Pulmonary artery endothelial cell (primary cell): ENCODE results near the gene RBM34. TPM values are rescaled to one million over a fixed set of nuclear protein-coding genes. Genes with fewer than 3 reads are reported as not detected.

ENCODE experiments used
- DNase-seq: peaks from one replicate; pipeline ENCODE4 v3.0.0-alpha.2; 2011; ENCODE audit warnings: low read depth, low spot score
- total RNA-seq: library from RNA; depleted of rRNA; stranded (reverse); fragments of >200 nt; gene quantifications from 2 replicates; pipeline ENCODE4 v1.2.3, GENCODE V29; 2014

The RBM34 gene
- total RNA-seq, 1 donor from 2014 or later: 52.2 TPM

GRCh38 chr1:235156265-235156664, 4.8 kb downstream of the RBM34 start:
- no peak for DNase-seq

GRCh38 chr1:235152235-235152634, 8.8 kb downstream of the RBM34 start:
- no peak for DNase-seq

- DNase-seq: no peak
These were observed 10.0 kb downstream of the RBM34 start for GRCh38 chr1:235151033-235151432.

GRCh38 chr1:235149824-235150223, 11.2 kb downstream of the RBM34 start:
- DNase-seq: no peak

- DNase-seq: no peak
These were observed 13.8 kb downstream of the RBM34 start for GRCh38 chr1:235147269-235147668.

DNA sequence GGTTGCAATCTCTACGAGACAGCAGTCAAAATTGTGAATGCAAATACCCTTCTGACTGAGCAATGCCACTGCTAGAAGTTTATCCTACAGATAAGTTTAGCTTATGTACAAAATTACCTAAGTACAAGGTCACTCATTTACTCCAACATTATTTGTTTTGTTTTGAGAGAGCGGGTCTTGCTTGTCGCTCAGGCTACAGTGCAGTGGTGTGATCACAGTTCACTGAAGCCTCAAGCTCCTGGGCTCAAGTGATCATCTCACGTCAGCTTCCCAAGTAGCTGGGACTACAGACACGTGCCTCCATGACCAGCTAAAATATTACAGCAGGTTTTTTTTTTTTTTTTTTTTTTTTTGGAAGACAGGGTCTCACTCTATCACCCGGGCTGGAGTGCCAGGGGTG, 15.4 kb downstream of the RBM34 start:
- DNase-seq: no peak

GRCh38 chr1:235142991-235143390, 18.1 kb downstream of the RBM34 start:
- DNase-seq: no peak

GRCh38 chr1:235139315-235139714, 21.7 kb downstream of the RBM34 start:
- DNase-seq: no peak

GRCh38 chr1:235138821-235139220, 22.2 kb downstream of the RBM34 start:
- no peak for DNase-seq

DNA sequence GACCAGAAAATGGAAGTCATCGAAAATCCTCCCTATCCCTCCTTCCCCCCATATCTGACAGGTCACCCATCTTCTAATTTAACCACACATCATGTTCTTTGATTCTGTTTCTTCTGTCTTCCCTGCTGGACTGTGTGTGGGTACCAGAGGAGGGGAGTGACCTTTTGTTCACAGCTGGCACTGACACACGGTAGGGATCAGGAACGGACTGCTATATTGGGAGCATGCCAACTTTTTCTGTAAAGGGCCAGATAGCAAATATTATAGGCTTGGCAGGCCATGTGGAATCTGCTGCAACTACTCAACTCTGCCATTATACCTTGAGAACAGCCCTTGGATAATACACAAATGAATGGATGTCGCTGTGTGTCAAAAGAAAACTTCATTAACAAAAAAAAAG, 24.9 kb downstream of the RBM34 start:
- DNase-seq: no peak

- no peak for DNase-seq
These were observed 26.9 kb downstream of the RBM34 start for GRCh38 chr1:235134171-235134570.

DNA sequence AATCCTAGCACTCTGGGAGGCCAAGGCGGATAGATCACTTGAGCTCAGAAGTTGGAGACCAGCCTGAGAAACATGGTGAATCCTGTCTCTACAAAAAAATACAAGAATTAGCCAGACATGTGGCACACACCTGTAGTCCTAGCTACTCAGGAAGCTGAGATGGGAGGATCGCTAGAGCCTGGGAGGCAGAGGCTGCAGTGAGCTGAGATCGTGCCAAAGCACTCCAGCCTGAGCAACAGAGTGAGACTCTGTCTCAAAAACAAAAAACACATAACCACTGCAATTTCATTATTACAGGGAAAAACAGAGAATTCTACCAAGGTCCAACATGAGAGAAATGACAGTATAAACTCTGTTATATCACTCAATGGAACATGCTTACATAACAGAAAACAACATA, 28.0 kb downstream of the RBM34 start:
- no peak for DNase-seq

DNA sequence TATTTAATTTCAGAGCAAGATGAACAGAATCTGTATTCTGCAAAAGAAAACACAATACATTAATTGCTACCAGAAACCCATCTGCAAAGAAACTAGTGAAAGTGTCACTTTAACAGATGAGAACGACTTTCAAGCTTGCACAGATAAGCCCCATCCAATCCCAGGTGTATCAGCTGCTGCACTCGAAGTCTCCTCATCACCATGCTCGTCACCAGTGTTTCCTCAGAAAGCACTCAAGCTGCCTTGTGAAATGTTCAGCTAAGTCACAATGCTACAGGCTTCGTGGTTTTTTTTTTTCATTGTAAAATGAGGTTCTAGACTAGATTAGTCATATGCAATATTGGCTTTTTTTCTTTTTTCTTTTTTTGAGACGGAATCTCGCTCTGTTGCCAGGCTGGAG, 29.1 kb downstream of the RBM34 start:
- DNase-seq: no peak

GRCh38 chr1:235130766-235131270, 30.2 kb downstream of the RBM34 start:
- DNase-seq: no peak

- no peak for DNase-seq
These were observed 31.1 kb downstream of the RBM34 start for GRCh38 chr1:235129774-235130570.

- DNase-seq: peak; percentile 95
These were observed 32.4 kb downstream of the RBM34 start, which contains the start of gene TOMM20 for GRCh38 chr1:235128456-235129328. Gene TOMM20, minus strand, starts transcription at chr1:235128837. Its CDS starts 122 bp downstream, at chr1:235128715.

DNA sequence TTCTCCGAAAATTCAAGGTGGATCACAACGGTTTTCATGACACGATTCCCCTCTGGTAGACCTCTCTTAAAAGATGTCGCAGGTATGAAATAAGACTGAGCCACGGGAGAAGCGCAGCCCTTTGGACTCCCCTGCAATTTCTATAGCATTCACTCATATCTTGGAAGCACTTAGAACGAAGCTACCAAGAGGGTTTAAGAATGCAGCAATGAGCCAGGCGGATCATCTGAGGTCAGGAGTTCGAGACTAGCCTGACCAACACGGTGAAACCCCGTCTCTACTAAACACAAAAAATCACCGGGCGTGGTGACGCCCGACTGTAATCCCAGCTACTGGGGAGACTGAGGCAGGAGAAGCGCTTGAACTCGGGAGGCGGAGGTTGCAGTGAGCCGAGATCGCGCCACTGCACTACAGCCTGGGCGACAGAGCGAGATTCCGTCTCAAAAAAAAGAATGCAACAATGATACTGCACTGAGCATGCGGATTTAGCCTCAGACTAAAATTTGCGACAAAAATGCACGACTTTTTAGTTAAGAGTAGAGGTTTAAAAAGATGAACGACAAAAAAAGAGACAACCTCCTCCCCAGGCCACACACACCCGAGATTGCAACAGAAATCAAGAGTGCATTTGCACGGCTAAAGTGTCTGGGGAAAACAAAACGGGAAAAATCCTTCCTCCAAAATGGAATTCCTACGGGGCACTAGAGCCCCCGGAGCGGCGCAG, 33.2 kb downstream of the RBM34 start:
- DNase-seq: no peak

DNA sequence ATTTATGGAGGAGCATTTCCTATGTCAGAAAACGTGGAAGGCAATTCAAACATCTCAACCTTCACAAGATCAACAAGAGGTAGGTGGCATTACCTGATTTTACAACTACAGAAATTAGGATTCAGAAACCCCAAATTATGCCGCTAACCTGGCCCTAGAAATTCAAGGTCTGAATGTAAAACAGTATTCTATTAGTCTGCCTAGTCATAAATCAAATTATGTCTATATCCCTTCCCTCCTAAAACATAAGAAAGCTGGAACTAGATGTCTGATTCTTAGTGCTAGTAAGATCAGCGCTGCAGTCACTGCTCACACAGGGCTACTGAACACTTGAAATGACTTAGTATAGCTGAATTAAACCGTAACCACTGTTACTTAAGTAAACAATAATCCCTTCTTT, 33.8 kb downstream of the RBM34 start:
- DNase-seq: no peak

DNA sequence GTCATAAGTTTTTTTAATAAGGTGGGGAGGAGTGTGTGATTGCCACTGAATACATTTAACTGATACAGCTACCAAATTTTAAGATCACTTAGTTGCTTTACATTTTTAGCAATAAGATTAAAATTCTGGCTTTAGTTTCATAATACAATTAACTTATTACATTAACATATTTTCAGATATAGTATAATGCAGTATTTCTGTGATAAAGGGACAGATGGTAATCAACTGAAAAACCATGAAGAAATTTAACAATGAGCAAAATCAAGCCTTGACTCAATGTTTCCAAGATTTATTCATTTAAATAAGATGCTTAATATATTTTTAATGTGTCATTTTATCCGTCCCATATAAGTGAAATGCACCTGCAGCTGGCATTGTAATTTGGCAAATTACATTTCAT, 36.4 kb downstream of the RBM34 start:
- no peak for DNase-seq

DNA sequence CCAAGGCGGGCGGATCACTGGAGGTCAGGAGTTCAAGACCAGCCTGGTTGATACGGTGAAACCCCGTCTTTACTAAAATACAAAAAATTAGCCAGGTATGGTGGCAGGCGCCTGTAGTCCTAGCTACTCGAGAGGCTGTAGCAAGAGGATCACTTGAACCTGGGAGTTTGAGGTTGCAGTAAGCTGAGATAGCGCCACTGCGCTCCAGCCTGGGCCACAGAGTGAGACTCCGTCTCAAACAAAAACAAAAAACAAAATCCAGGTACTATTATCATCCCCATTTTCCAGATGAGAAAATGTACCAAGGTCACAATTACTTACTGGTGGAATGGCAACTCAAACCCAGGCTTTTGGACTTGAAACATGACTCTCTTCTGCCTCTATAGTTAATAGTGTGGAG, 36.9 kb downstream of the RBM34 start:
- no peak for DNase-seq

GRCh38 chr1:235122348-235122747, 38.7 kb downstream of the RBM34 start:
- DNase-seq: no peak
